SK-N-SH (cell line): ENCODE data around the gene PSMG3.

Experiments used
- EP300 ChIP-seq, 2 experiments: IDR thresholded peaks; 2 replicates each; pipeline versions ENCODE4 v1.4.0 to v1.6.1; 2012; ENCODE audit warnings: borderline replicate concordance in 1 of 2, low read depth in 1 of 2, low read length in 1 of 2
- JUND ChIP-seq: IDR thresholded peaks from 2 replicates; pipeline ENCODE4 v1.4.0; 2012
- SMC3 ChIP-seq: IDR thresholded peaks from 2 replicates; pipeline ENCODE4 v1.6.1; 2012; ENCODE audit warnings: low read depth, low read length, improper control_type of control experiment
- TEAD4 ChIP-seq: IDR thresholded peaks from 2 replicates; pipeline ENCODE4 v1.4.0; 2012; ENCODE audit warnings: mild to moderate bottlenecking, borderline replicate concordance; ENCODE audit not compliant: insufficient read depth
- YY1 ChIP-seq: IDR thresholded peaks from 2 replicates; pipeline ENCODE4 v1.4.0; 2012; ENCODE audit warnings: low read depth, mild to moderate bottlenecking
- ZBTB33 ChIP-seq: IDR thresholded peaks from 2 replicates; pipeline ENCODE4 v1.4.0; 2012; ENCODE audit warnings: low read depth, borderline replicate concordance
- TF ChIP-seq, protein P1 (sequence below): IDR thresholded peaks from 2 replicates; pipeline ENCODE4 v1.4.0; 2012; ENCODE audit warnings: low read depth
- TF ChIP-seq, protein P2 (sequence below): fragments of 200-600 bp; sonication (generic); IDR thresholded peaks from 2 replicates; pipeline ENCODE4 v1.6.1; 2017; ENCODE audit warnings: antibody characterized with exemption, mild to moderate bottlenecking, moderate library complexity

GRCh38 chr7:1590476-1590875 lies 20.6 kb upstream of the PSMG3 start:
- TF ChIP-seq, protein P1, sequence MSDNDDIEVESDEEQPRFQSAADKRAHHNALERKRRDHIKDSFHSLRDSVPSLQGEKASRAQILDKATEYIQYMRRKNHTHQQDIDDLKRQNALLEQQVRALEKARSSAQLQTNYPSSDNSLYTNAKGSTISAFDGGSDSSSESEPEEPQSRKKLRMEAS = no peak
- TF ChIP-seq JUND (no peak), YY1 (no peak), ZBTB33 (no peak), EP300 (IDR thresholded peaks at IDR 0.05; ENCODE audit: borderline replicate concordance in 1 of 2, low read depth in 1 of 2, low read length in 1 of 2) (no peak), TEAD4 (no peak), SMC3 (no peak)
- TF ChIP-seq, protein P2, sequence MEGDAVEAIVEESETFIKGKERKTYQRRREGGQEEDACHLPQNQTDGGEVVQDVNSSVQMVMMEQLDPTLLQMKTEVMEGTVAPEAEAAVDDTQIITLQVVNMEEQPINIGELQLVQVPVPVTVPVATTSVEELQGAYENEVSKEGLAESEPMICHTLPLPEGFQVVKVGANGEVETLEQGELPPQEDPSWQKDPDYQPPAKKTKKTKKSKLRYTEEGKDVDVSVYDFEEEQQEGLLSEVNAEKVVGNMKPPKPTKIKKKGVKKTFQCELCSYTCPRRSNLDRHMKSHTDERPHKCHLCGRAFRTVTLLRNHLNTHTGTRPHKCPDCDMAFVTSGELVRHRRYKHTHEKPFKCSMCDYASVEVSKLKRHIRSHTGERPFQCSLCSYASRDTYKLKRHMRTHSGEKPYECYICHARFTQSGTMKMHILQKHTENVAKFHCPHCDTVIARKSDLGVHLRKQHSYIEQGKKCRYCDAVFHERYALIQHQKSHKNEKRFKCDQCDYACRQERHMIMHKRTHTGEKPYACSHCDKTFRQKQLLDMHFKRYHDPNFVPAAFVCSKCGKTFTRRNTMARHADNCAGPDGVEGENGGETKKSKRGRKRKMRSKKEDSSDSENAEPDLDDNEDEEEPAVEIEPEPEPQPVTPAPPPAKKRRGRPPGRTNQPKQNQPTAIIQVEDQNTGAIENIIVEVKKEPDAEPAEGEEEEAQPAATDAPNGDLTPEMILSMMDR = no peak
